ENCODE data around the gene GPATCH2.
"Not testable (repeated sequence)": the region's sequence is repeated elsewhere in the genome, so short reads cannot be mapped to it uniquely, and the experiment has no call there.

Gene GPATCH2

DNA sequence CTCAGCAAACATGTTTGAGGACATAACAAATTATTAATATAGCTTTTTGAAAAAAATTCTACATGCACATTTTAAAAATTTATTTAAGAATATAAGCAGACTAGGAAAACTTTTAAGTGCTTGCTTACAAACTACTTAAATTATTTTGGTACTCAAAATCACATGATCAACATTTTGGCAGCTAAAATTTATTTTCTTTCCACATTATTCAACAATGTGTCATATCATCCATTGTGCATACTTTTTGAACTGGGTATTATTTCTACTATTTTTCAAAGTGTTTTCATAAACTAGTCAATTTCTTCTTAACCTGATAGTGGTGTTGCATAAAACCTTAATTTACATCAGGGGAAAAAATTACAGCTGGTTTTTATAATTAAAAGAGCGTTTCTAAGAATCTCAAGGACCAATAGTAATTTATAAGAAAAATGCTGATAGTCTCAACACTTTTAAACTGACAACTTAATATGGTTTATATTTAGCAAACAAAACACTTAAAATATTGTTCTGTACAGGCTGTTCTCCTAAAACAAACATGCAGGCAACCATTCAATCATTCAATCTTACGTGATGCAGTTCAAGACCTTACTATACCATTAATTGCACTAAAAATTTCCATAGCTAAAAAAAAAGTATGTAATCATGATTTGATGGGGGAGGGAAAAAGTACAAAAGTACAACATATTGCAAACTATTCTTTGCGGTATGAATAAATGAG lies 105.0 kb downstream of the GPATCH2 start:
- DNase-seq (ENCODE audit: low read depth in 2 of 2) = no peak

DNA sequence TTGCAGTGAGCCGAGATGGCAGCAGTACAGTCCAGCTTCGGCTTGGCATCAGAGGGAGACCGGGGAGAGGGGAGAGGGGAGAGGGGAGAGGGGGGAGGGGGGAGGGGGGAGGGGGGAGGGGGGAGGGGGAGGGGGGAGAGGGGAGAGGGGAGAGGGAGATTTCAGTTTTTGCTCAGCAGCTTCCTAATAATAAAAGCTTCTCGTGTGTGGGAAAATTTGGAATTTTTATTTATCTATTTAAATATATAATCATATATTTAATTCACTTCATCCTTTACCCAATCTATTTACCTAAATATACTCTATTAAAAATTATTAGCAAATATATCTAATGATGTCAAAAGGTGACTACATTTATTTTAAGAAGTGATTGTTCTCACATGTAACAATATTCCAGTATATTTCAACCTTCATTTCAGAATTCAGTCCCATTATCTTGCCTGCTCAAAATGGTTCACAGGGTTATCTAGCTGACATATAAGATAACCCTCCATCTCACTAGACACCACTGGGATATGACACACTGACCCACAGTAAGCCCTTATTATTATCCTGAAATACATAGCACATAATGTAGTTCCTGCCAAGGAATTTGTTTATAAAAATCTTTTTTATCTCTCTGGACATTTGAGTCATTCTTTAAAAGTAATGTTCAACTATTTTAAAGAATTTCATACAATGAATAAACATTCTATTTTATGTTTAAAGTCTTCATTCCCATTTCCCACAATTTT lies 105.9 kb downstream of the GPATCH2 start:
- no peak for DNase-seq (ENCODE audit: low read depth in 2 of 2)

DNA sequence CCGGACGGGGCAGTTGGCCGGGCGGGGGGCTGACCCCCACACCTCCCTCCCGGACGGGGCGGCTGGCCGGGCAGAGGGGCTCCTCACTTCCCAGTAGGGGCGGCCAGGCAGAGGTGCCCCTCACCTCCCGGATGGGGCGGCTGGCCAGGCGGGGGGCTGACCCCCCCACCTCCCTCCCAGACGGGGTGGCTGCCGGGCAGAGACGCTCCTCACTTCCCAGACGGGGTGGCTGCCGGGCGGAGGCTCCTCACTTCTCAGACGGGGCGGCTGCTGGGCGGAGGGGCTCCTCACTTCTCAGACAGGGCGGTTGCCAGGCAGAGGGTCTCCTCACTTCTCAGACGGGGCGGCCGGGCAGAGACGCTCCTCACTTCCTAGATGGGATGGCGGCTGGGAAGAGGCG lies 107.0 kb downstream of the GPATCH2 start:
- not testable (repeated sequence) for DNase-seq (ENCODE audit: low read depth in 2 of 2)

DNA sequence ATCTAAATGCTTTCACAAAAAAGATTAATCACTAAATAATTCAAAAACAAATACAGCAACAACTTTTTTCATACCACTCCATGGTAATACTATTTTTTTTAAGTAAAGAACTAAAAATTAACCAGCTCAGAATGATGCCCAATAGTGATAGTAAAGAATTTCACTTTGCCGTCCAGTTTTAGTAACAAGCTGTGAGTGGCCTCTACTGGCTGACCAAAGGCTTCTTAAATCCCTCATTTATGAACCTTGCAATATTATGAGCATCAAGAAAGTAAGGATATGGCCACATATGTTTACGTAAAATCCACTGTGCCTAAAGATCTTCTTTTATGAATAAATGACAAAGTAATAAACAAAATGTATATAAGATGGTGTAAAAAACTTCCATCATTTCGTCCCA lies 108.6 kb downstream of the GPATCH2 start:
- DNase-seq (ENCODE audit: low read depth in 2 of 2) = no peak

DNA sequence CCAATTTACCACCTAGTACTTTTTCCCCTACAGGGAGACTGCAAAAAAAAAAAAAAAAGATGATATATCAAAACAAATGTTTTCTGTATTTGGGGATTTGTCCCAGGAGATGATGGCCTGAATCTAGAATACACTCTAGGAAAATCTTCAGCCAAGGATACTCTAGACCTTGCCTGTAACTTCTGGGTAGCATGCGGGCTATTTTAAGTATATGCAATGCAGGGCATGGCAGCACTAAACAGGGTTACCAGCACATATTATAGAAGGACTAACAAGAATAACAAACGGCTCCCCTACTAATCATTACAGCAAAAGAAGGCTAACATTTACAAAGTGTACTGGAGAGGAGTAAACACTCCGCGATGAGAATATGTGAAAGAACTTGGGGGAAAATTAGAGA lies 109.6 kb downstream of the GPATCH2 start:
- no peak for DNase-seq (ENCODE audit: low read depth in 2 of 2)

DNA sequence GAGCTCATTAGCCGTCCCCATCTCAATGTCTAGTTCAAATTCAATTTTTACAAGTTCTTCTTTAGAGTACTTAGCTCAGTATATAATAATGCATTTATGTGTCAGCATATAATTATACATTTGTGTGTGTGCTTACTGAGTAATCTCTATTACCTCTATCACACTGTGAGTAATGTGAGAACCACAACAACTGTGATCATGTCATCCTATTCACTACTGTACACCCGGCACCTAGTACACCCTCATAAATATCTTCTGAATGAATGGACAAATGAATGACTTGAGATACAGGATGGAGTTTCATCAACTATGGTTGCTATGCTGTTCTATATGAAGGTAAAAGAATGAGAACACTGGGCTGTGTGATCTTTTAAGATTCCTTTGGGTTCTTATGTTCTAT lies 124.0 kb downstream of the GPATCH2 start:
- no peak for DNase-seq (ENCODE audit: low read depth in 2 of 2)

DNA sequence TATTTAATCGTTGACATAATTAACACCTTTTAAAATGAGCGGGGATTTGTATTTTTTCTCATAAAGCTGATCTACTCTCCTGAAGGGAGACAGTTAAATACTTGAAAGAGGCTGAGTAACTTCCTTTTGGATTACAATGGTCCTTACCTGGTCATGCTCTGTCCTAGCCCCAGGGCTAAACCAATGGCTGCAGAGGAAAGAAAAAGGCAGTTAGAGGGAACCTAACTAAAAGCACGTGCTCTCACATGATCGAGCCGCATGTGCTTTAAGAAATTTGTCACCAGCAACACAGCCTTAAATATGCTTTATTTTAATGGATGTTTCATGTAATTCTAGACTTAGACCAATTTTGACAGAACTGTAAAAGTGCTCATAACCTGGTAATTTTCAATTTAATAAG lies 132.7 kb downstream of the GPATCH2 start:
- no peak for DNase-seq (ENCODE audit: low read depth in 2 of 2)

DNA sequence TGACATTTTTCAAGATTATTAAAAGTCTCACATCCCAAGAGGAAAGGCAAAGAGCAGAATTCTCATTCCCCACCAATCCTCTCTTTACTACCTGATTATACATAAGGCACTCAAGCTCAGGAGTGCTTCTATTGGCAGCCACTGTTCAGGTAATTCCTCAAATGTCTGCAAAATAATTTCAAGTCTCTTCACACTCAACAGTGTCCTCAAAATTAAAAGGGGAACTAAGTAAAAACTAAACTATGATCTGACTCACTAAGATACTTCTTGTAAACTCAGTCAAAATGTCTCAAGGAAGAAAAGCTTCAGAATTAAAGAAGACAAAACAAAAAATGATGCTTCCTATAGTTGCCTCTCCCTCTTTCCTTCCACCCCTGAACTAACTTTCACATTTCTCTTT lies 135.6 kb downstream of the GPATCH2 start:
- no peak for DNase-seq (ENCODE audit: low read depth in 2 of 2)

DNA sequence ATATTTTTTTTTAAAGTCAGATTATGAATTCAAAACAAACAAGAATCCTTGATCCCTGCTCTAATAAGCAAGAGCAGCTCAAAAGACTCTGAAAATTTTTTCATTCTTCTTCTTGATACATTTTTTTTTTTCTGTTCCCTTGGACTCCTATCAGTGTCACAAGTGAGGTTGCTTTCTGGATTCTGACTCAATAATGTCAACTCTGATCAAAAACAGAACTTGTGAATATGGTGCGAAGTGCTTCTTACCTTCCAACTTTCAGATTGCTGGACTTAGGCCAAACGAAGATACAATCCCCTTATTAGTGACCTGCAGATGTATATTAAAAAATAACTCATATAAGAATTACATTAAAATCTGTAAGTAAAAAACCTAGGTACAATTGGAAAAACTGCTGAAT lies 136.1 kb downstream of the GPATCH2 start:
- no peak for DNase-seq (ENCODE audit: low read depth in 2 of 2)

DNA sequence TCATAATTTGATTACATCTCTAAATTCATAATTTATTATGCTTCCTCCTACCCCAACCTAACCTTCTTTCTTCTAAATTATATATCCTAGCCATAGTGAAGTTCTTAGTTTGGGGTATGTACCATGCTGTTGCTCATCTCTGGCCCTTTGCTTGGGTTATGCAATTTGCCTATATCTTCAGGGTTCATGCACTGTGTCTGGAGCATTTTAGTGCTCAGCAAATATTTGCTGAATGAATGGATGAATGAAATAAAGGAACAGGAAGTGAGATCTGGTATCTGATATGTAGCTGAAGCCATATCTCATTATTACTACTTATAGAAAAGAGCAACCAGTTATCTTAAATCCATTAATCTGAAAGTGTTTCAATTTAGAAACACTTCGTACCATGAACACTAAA lies 137.6 kb downstream of the GPATCH2 start:
- no peak for DNase-seq (ENCODE audit: low read depth in 2 of 2)

DNA sequence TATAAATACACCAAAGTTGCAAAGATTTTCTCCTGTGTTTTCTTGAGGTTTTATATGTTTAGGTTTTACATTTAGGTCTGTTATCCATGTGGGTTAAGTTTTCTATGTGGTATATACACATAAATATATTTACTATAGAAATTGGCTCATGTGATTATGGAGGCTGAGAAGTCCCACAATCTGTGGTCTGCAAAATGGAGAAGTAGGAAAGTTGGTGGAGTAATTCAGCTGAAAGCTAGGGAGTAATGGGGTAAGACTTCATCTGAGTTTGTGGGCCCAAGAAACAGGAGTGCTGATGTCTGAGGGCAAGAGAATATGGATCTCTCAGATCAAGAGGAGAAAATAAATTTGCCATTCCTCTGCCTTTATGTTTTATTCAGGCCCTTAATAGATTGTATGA lies 146.0 kb downstream of the GPATCH2 start:
- no peak for DNase-seq (ENCODE audit: low read depth in 2 of 2)

DNA sequence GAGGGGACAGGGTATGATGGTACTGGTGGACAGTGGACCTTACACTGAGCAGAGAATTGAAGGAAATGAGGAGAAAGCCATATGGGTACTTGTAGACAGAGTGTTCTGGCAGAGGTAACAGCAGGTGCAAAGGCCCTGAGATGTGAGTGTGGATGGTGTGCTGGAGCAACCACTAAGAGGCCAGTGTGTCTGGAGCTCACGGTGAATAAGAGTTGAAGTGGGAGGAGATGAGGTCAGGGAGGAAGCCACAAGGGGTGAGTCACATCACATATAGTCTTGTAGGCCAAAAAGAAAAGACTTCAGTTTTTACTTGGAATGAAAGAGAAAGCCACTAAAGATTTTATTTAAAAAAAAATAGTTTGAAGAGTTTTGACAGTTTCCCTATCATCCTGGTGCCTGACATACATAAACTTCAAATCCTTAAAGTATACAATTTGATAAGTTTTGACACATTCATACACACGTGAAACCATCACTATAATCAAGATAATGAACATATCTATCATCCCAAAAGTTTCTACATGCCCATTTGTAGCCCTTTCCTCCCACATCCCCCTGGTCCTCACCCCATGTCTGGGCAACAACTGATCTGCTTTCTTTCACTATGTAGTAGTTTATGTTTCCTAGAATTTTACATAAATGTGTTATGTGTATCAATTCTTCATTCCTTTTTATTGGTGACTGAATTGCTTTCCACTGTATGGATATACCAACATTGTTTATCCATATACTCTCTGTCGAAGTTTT lies 148.4 kb downstream of the GPATCH2 start:
- peak in 1 of 2 donors; percentile 15 for DNase-seq (ENCODE audit: low read depth in 2 of 2)

DNA sequence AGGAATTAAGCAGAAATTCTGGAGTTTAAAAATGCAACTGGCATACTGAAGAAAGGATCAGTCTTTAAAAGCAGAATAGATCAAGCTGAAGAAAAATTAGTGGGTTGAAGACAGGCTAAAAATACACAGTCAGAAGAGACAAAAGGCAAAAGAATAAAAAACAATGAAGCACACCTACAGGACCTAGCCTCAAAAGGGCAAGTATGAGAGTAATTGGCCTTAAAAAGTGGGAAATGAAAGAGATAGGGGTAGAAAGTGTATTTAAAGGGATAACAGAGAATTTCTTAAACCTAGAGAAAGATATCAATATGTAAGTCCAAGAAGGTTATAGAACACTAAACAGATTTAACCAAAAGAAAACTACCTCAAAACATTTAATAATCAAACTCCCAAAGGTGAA lies 152.4 kb downstream of the GPATCH2 start:
- no peak for DNase-seq (ENCODE audit: low read depth in 2 of 2)

DNA sequence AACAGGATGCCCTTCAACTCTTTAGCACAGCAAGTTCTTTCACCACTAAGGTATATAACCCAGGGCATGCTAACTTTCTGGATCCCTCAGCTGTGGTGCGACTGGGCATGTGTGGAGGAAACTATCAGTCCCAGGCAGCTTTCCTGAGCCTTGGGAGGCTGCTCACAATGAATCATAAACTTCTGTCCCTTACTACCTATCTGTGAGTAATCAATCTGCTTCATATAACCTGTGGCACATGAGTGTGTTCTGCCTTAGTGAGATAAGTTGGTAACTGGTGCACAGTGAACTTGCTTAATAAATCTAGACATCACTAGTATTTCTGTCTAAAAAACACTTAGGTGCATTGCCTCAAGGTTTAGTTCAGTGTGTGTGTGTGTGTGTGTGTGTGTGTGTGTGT lies 158.0 kb downstream of the GPATCH2 start:
- DNase-seq (ENCODE audit: low read depth in 2 of 2) = no peak

DNA sequence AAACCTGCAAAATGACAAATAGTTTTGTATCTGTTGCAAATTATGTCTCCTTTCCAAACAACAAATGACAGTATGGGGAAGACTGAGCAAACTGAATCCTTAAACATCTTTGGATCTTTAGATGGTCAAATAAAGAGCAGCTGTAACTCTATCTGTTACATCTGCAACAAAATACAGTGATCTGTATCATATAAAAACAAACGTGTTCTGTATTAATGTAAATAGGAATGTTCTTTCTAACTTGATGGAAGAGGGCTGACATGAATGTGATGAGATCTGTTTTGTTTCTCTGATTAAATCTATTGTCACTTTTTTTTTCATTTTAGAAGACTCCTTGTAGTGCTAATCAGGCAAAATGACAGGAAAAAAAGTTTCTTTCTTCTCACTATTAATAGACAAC lies 159.5 kb downstream of the GPATCH2 start:
- DNase-seq (ENCODE audit: low read depth in 2 of 2) = no peak

DNA sequence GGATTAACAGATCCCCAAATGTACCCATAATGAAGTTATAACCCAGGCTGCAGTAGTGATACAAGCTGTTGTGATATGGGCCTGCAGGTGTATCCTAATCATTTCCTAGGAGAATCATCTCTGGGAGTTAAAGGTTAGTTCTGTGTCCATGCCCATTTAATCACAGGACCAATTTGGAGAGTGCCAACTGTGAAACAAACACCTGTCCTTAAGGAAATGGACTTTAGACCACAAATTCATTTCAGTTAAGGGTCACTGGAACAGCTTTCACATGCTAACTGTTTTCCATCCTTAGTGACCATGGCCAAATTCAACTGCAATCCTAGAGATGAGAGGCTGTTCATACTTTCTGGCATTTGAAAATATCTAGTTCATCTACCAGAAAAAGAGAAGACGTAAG lies 160.9 kb downstream of the GPATCH2 start:
- no peak for DNase-seq (ENCODE audit: low read depth in 2 of 2)

DNA sequence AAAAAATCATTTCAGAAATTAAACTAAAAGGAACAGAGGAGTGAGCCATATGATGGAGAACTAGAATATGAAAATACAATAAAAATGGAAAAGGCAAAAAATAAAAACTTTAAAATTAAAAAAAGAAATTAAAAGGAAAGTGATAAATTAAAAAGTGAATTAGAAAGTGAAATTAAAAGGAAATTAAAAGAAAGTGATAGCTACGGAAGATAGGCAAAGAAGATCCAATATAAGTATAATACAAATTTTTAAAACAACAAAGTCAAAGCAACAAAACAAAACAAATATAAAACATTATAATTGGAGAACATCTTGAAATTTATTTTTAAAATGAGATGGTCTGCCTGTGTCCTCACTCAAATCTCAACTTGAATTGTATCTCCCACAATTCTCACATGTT lies 165.8 kb downstream of the GPATCH2 start:
- no peak for DNase-seq (ENCODE audit: low read depth in 2 of 2)

DNA sequence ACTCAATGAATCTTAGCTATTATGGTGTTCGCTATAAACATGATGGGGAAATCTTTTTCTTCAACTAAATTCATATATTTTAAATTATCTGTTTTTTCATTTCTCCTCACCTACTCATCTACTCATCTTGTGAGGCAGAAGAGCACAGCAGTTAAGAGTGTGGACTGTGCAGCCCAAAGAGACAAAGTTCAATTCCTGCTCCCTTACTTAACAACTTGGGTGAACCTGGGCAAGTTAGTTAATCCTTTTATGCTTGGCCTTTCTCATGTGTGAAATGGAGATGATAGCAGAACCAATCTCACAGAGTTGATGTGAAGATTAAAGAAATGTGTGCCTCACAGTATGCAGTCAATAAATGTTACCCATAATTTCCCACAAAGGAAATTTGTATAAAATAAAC lies 168.2 kb downstream of the GPATCH2 start:
- DNase-seq (ENCODE audit: low read depth in 2 of 2) = no peak

DNA sequence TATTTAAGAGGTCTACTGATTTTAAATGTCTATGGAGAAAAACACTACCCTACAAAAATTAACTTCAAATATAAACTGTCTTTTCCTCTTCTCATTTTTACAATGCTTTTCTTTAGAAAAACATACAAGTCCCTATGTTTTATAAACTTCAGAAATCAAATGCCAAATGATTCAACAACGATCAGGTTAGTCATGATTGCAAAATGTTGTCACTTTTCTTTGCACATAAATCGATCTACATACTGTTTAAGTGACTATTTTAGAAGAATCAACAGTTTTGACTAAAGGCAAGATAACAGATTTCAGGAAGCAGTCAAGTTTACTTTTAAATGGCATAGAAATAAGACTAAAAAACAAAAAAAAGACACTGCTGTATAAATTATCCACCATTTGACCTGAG lies 168.7 kb downstream of the GPATCH2 start:
- no peak for DNase-seq (ENCODE audit: low read depth in 2 of 2)

DNA sequence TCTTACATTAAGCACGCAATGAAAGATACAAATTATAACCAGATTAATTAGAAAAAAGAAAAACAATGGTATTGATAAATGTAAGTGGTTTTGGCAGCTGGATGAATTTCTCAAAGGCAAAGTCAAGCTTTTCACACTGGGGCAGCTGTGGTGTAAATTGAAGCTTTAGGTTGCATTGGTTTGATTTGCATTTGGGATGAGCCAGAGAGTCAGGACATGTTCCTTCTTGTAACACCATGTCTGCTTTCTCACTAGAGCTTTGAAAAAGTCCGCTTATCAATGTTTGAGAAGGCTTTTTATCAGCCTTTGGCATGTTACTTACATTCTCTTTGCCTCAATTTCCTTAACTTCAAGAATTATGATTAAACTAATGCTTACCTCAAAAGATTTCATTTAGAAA lies 173.9 kb downstream of the GPATCH2 start:
- no peak for DNase-seq (ENCODE audit: low read depth in 2 of 2)

DNA sequence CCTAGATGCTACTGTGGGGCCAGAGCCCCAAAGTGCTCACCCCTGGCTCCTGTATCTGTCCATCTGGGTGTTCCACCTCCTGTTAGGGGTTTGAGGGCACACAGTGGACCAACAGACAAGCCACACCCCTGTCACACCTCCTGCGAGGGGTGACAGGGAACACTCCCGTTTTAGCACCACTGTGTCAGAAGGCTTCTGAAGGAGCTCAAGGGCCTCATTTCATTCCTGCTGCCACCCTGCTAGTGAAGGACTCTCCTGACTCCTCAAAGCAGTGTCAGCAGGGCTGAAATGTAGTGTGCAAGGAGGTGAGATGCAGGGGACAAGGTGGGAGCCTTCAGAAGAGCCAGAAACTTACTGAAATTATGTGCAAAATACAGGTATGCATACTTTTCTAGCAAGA lies 174.6 kb downstream of the GPATCH2 start:
- no peak for DNase-seq (ENCODE audit: low read depth in 2 of 2)

DNA sequence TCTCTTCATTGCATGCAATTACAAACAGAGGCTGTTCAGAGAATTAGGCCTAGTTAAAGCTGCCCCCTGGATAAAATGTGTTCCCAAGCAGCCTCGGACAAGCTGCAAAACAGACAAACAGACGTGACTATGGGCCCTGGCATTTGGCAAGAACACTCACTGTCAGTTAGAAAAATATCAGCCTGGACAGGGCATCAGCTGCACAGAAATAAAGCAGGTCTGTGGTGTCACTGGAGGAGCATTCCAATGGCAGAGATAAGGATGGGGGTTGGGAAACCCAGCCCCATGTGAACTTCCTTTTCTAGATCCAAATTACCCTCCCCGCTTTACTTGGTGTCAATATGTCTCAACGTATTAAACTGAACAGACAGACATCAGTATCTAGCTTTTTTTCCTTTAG lies 177.1 kb downstream of the GPATCH2 start:
- no peak for DNase-seq (ENCODE audit: low read depth in 2 of 2)

DNA sequence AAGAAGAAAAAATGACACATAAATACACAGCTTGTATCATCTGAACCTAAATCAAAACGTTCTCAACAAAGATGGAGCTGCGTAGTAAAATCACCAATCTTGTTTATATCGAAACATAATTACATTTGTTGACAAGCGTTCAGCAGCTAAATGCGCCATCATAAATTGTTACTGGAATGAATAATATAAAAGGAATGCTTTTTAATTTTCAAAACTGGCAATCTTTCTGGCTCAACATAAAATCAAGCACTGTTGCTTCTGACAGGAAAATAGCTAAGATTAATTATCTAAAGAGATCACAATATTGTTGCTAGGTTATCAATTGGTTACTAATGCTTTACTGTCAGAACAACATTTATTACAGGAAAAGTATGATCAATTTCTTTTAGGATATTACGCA lies 181.5 kb downstream of the GPATCH2 start:
- no peak for DNase-seq (ENCODE audit: low read depth in 2 of 2)
